Stimulated activated CD4-positive, alpha-beta T cell treated with anti-CD3 and anti-CD28 coated beads, Interleukin-15, amount 100 ng/mL, for 24 hours (primary cell): ENCODE measurements around the gene DCTD.

Source experiments
- DNase-seq: peaks from one replicate; pipeline ENCODE4 v3.0.0-alpha.2; 2020

Gene DCTD

DNA sequence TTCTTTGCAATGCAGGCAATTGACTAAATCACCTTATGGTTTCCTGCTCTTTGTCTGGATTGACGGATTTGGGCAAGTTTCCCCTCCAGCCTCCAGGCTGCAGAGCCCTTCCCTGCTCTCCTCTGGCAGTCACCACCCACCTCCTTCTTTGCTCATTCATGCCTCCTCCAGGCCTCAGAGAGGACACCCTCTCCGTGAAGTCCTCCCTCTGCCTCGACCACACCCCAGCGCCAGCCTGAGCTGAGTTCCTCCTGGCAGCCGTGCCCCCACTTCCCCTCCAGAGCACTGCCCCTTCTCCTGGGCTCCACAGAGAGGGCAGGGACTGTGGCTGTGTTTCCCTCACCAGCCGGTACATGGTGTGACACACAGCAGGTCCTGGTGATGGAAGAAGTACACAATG, 53.7 kb downstream of the DCTD start:
- no peak for DNase-seq

GRCh38 chr4:182862921-182863320, 54.3 kb downstream of the DCTD start:
- no peak for DNase-seq

DNA sequence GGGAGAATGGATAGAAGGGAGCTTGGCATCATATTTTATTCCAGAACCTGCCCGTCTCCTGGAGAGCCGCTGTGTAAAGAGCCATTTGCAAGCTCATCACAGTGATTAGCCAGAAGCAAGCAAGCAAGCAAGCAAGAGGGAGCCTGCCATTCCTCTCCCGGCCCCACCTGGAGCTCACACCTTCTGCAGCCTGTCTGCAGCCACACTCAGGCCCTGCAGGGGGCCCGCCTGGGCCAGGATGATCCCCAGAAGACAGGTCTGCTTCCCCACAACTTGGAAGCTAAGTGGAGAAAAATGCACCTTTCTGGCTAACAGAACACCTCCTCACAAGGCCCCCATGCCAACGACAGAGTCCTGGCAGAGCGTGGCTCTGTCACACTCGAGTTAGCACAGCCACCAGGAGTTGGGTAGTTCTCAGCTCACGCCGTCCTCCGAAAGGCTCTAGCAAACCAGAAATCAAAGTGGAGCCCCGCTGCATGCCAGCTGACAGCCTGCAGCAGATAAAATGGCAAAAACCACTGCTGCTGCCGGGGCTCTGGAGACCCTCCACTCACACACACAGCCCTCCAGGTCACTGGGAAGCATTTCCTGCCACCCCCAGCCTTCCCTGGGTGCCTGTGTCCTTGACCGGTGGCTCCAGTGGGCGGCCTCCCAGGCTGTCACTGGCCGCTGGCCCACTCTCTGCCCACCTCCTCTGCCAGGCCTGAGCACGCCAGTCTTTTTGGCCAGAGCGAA, 54.9 kb downstream of the DCTD start:
- no peak for DNase-seq

DNA sequence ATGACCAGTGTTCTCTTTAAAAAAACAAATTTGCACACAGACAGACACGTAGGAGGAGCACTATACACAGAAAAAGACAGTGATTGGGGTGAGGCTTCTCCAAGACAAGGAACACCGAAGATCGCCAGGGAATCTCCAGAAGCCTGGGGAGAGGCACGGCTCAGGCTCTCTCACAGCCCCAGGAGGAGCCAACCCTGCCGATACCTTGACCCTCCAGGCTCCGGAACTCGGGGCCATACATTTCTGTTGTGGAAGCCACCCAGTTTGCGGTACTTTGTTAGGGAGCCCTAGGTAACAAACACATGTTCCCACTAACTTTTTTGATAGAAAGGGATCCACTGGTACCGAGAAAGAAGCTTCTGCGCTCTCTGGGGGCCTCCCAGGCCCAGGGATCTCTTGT, 55.8 kb downstream of the DCTD start:
- no peak for DNase-seq

GRCh38 chr4:182859730-182860129, 57.5 kb downstream of the DCTD start:
- DNase-seq, result no peak

DNA sequence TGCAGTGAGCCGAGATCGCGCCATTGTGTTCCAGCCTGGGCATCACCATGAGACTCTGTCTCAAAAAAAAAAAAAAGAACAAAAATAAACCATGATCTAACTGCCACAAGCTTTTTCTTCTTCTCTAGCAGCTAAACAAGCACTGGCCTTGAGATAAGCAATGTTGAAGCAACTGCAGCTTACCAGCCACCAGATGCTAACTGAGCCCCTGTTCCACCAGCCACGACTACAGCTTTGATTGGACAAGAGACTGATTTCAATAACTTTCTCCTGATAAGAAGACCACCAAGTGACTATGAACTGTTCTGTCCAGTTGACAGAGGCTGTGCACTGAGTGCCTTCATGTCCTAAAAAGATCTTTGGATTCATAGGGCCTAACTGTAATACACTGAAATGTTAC, 58.5 kb downstream of the DCTD start:
- DNase-seq, result no peak

DNA sequence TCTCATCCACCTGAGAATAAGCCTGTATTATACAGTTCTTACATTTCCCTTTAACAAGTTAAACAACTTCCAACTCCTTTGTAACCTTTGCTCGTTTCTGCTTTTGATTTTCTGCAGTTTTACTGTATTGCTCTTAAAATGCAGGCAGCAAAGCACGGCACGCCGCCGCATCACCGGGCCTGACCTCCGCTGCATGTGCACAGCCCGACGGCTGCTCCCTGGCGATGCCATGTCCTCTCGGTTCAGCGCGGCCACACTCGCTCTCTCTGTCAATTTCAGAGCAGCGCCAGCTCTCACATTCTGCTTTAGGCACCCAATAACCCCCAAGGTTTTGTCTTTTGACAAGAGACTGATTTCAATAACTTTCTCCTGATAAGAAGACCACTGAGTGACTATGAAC, 60.3 kb downstream of the DCTD start:
- DNase-seq, result no peak

GRCh38 chr4:182855877-182856276, 61.3 kb downstream of the DCTD start:
- DNase-seq, result no peak

DNA sequence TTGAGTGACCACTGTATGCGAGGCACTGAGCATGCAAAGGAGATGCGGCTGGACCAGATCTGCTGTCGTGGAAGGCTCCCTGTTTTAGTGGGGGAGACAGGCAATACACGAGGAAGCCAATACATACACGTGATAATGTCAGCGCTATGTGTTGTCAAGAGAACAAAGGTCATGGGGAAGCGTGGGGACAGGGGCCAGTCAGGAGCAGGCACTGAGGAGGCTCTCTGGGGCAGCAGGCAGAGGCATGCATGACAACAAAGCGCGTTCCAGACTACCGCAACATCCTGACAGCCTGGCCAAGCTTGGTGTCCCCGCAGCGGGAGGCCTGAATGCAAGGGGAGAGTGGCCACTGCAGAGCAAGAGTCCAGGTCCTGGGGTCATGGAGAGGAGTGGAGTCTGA, 61.9 kb downstream of the DCTD start:
- no peak for DNase-seq

GRCh38 chr4:182854466-182854865, 62.7 kb downstream of the DCTD start:
- no peak for DNase-seq

- no peak for DNase-seq
Observed at GRCh38 chr4:182853731-182854330, 63.4 kb downstream of the DCTD start.

- no peak for DNase-seq
Observed at GRCh38 chr4:182848685-182849084, 68.5 kb downstream of the DCTD start.

GRCh38 chr4:182847576-182848450, 69.4 kb downstream of the DCTD start:
- no peak for DNase-seq

- no peak for DNase-seq
Observed at GRCh38 chr4:182846036-182846435, 71.2 kb downstream of the DCTD start.

GRCh38 chr4:182845618-182846017, 71.6 kb downstream of the DCTD start:
- no peak for DNase-seq

GRCh38 chr4:182843808-182844325, 73.3 kb downstream of the DCTD start:
- no peak for DNase-seq

DNA sequence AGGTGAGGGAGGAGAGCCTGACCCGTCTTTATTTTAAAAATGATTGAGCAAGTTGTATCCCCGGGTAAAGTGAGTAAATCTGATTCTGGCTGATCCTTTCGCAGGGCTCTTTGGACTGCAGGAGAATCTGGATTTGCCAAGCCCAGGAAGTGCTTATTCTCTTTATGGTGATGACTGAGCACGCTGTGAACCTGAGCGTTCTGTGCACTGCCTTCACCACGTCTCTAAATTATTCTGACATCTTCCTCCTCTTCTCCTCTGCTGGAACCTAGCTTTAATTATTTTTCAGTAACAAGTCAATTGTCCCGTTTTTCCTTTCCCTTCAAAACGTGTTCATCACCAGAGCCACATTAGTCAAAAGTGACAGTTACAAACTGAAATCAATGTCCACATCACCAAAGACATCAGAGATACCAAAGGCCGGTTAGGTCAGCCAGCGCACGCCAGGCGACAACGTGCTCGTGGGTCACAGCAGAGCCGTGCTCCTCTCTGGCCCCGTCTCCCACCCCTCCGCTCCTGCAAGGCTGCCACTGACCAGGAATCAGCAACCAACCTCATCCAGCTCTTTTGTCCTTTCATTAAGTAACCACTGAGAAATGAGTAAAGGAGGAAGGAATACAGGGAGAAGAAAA, 74.3 kb downstream of the DCTD start:
- no peak for DNase-seq

DNA sequence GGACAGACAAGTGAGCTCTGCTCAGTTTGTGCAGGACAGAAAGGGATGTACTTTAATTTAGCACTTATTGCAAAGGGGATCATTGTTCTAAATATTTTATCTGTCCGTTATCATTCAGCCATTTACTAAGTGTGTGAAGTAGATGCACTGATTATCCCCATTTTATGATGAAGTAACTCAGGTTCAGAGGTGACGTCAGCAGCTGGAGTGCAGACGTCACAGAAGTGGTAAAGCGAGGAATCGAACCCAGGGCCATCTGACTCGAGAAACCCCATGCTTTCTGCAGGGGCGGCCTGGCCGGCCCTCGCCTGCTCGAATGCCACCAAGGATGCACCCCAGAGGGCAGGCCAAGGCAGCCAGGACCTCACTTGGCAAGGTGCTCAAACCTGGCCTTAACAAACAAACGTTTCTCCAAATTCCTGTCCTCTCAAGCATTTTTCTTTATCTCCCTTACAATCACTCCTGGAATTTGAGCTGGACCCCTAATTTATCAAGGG, 75.0 kb downstream of the DCTD start:
- no peak for DNase-seq

GRCh38 chr4:182840108-182840507, 77.1 kb downstream of the DCTD start:
- no peak for DNase-seq
